ENCODE results near the gene PANX1.

The PANX1 gene

DNA sequence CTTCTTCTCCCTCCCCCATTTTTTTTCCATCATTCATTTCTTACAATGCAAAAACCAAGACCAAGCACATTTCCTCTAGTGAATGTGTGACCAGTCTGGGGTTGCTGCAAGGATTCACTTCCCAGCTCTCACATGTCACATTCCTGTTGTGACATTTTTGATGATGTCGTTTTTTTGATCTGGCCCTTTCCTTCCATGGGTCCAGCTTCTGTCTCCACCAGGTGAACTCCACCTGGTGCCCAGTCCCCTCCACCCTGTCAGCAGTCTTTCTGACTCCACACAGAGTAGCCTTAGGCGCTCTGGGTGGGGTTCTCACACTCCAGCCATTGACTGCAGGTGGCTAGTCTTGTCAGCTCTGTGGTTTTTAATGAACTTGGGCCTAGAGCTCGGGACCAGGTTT is 15.6 kb downstream of the PANX1 start:
- DNase-seq (ENCODE audit: extremely low read depth, low read depth), result no peak
- TF ChIP-seq, protein P1, sequence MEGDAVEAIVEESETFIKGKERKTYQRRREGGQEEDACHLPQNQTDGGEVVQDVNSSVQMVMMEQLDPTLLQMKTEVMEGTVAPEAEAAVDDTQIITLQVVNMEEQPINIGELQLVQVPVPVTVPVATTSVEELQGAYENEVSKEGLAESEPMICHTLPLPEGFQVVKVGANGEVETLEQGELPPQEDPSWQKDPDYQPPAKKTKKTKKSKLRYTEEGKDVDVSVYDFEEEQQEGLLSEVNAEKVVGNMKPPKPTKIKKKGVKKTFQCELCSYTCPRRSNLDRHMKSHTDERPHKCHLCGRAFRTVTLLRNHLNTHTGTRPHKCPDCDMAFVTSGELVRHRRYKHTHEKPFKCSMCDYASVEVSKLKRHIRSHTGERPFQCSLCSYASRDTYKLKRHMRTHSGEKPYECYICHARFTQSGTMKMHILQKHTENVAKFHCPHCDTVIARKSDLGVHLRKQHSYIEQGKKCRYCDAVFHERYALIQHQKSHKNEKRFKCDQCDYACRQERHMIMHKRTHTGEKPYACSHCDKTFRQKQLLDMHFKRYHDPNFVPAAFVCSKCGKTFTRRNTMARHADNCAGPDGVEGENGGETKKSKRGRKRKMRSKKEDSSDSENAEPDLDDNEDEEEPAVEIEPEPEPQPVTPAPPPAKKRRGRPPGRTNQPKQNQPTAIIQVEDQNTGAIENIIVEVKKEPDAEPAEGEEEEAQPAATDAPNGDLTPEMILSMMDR (IDR thresholded peaks at IDR 0.05; ENCODE audit: low read depth, low read length), result no peak

DNA sequence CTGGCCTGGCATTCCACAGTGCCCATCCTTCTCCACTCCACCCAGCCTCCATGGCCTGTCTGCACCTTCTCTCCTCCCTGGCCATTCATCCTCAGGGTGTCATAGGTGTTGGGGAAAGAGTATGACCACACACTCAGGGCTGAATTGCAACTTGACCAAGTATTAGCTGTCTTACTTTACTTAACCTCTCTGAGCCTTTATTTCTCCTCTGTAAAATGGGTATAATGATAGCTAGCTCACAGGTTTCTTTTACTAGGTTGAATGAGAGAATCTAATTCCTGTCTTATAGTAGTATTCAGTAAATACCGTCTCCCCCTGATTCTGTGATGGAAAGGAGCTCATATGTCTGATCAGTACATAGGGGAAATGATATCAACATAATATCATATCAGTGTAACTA is 16.0 kb downstream of the PANX1 start:
- no peak for DNase-seq (ENCODE audit: extremely low read depth, low read depth)

DNA sequence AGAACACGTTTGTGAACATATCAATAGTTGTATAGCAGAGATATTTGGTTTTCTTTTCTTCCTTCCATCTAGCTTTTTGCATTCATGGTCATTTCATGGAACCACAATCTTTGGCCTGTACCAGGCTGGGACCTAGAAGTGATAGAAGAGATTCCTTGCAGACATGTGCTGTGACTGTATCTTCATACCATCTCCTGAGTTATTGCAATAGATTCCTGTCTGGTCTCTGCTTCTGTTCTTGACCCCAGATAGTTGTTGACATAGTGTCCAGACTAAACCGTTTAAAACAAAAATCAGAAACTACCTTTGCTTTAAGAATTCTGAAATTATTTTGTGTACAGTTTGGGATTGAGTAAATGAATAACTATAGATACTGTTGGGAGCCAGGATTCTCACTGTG is 16.8 kb downstream of the PANX1 start:
- TF ChIP-seq, protein P1 (IDR thresholded peaks at IDR 0.05; ENCODE audit: low read depth, low read length), result no peak
- DNase-seq (ENCODE audit: extremely low read depth, low read depth), result no peak

More for the DNA sequence above, 16.0 kb downstream of the PANX1 start:
- TF ChIP-seq, protein P1 (IDR thresholded peaks at IDR 0.05; ENCODE audit: low read depth, low read length), result no peak

DNA sequence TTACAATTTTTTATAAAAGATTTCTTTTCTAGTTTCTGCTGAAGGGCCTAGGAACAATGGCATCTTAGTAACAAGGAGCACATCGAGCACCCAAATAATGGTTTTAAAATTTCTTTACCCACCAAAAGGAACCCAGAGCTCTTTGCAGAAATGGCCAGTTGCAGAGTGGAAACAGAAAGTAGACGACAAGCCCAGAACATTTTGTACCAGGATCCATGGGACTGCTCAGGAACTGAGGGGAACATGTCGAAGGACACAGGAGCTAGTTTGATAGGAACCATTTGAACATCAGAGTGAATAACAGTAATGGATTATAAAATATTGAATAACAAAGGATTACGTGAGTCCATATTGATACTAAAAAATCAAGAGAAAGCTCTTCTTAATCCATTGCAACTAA is 17.3 kb downstream of the PANX1 start:
- TF ChIP-seq, protein P1 (IDR thresholded peaks at IDR 0.05; ENCODE audit: low read depth, low read length), result no peak
- no peak for DNase-seq (ENCODE audit: extremely low read depth, low read depth)

DNA sequence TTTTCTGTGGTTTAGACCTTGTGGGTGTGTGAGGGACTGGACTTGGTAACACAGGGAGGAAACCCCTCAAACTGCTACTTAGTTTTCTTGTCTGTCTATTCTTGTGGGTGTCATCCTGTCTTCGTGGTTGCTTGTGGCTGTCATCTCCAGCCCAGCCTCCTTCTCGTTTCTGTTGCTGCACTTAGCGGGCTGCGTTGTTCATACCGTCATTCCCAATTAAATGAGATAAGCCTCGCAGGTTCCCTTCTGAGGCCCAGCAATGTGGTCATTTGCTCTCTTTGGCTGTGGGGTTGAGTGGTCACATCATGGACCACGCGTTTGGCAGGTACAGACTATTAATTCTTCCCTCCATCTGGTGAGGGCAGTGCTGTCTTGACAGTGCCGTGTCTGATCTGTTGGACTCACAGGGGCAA is 18.8 kb downstream of the PANX1 start:
- no peak for DNase-seq (ENCODE audit: extremely low read depth, low read depth)
- TF ChIP-seq, protein P1 (IDR thresholded peaks at IDR 0.05; ENCODE audit: low read depth, low read length), result no peak

DNA sequence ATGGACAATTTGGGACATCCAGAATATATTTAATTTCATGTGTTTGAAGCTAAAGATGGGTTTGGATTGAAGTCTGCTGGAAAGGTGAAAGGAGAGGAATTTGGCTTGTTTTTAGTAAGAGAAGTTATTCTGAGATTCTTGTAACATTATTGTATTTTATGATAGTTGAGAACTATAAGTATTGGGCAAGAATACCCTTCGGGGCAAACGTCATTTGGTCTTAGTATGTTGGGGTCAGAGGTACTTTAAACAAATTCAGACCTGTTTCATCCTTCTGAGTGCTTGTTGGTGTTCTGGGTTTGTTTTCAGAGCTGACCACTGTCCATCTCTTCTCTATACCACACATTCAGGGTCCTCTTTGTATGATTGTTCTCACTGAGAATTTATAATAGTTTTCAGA is 19.5 kb downstream of the PANX1 start:
- TF ChIP-seq, protein P1 (IDR thresholded peaks at IDR 0.05; ENCODE audit: low read depth, low read length), result no peak
- DNase-seq (ENCODE audit: extremely low read depth, low read depth), result no peak

DNA sequence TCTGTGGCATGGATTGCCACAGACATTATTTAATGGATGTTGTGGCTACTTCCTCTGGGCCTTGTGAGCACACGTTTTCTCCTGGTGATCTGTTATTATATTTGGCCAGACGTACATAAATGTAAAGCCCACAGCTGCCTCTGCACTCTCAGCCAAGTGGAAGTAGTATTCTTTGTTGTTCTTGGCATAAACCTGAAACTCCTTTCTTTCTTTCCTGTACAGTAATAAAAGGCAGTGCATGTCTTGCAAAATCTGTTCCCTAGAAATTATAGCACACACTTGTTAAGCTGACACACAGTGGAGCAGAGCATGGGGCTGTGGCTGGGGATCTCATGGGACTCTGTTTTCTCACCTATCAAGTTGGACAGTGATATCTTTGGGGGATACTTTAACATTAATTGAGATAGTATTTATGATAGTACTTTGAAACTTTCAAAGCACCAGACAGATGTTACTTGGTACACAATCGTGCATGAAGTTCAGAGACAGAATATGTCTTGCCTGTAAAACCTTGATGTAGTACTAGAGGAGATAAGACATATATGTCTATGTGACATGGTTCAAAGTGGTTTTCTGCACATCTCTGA is 20.9 kb downstream of the PANX1 start:
- TF ChIP-seq, protein P1 (IDR thresholded peaks at IDR 0.05; ENCODE audit: low read depth, low read length), result no peak
- DNase-seq (ENCODE audit: extremely low read depth, low read depth), result no peak

Data from AG09319 (cell line).